ENCODE results near the gene ARMH2. TPM values are rescaled to one million over a fixed set of nuclear protein-coding genes. Genes with fewer than 3 reads are reported as not detected.

ARMH2 gene
- polyA plus RNA-seq, 4 donors, result 0.09 TPM; not detected in 3

DNA sequence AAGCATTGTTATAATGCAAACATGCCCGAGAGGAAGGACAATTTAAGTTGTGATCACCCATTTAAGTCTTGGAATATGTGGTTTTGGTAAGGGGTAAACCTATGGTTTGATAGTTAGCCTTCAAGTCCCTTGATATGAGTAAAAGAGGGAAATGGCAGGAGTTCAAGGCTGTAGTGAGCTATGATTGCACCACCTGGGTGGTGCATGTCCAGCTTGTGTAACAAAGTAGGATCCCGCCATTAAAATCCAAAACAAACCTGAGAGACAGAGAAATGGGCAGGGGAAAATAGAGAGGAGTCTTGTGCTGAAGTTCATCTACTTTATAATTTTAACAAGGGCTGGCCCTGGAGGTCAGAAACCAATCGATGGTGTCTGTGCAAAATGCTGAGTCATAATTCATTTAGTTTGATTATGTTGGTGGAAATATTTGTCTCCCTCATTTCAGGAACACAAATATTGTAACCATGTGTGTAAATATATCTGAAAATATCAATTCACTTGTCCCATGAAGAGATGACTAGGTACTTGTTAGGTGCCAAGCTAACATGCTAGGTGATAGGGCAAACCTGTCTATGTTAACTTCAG lies 23.2 kb upstream of the ARMH2 start:
- no peak for DNase-seq (ENCODE audit: low read depth in 4 of 4, low spot score in 3 of 4)

DNA sequence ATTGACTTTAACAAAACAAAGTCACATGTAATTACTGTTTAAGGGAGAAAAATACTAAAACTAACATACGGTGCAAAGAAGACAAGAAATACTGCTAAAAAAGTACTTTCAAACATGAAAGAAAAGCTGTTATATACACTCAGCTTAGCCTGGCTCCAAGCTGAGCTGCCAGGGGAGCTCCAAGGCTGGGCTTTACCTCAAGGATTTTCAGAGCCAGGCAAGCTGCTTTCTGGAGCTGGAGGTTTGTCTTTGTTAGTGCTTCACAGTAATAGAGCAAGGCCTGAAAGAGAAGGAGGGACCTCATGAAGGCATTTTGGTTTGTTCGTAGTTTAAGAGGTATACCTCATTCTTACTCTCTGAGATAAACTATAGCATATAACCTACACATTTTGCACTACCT lies 19.6 kb upstream of the ARMH2 start:
- no peak for DNase-seq (ENCODE audit: low read depth in 4 of 4, low spot score in 3 of 4)

DNA sequence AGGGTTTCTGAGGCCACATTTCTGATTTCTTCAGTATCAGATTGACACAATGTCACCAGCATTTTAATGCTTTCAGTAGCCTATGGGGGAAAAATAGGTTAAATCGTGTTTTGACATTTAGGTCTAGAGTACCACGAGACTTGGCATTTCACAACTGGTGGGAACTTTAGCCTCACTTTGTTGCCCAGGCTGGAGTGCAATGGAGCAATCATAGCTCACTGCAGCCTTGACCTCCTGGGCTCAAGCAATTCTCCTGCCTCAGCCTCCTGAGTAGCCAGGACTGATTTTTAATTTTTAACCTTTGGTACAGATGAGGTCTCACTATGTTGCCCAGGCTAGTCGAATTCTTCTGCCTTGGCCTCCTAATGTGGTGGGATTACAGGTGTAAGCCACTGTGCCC lies 11.0 kb upstream of the ARMH2 start:
- no peak for DNase-seq (ENCODE audit: low read depth in 4 of 4, low spot score in 3 of 4)

DNA sequence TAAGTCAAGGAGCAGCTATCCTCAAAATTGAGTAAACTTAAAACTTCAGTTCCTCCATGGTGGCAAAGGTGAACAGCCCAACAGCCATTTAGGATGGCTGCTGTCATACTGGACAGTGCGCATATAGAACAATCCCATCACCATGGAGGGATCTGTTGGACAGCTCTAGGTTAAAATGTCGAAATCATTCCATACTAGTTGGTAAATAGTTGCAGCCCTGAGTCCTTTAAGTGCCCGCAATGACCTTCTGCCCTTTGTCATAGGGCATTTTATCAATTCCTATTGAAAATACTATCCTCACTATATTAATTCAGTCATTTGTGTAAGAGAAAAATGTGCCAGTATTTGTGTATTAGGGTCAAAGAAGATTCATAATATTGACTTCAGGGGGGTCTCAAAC lies 8.9 kb upstream of the ARMH2 start:
- no peak for DNase-seq (ENCODE audit: low read depth in 4 of 4, low spot score in 3 of 4)

DNA sequence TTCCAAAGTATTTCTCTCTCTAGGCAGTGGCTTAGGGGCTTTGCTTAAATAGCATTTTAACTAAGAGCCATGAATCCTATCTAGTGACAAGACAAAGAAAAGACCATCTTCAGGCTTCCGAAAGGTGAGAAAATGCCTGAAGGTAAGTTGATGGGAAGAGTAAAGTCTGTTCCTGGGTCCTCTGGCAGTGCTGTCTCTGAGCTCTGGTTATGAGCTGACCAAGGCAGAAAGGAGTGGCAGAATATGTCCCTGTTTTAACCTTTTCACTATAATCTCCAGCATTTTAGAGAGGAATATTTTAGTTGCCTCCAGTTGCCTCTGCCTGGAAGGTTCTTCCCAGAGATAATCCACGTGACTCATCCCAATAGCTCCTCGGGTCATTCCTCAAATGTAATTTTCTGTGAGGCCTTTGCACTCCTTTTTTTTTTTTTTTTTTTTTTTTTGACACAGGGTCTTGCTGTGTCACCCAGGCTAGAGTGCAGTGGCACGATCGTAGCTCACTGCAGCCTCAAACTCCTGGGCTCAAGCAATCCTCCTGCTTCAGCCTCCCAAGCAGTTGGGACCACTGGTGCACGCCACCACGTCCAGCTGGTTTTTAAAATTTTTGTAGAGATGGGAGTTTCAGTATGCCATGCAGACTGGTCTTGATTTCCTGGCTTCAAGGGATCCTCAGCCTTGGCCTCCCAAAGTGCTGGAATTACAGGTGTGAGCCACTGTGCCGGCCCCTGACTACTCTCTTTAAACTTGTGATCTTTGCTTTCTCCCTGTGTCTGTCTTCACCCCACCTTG lies 3.7 kb upstream of the ARMH2 start:
- DNase-seq (ENCODE audit: low read depth in 4 of 4, low spot score in 3 of 4), result no peak

DNA sequence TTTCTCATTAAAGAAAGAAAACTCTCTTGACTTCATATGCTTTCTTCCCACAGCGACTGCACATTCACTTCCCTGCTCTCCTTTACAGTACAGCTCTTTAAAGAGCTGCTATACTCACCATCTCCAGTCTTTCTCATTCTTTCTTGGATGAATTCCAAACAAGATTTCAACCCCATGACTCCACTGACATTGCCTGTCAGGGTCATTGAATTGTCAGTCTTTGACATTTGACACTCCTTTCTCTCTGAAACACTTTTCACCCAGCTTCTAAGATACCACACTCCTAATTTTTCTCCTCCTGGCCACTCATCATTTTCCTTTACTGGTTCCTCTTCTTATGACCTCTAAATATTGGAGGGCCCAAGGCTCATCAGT lies 811 bp upstream of the ARMH2 start:
- DNase-seq (ENCODE audit: low read depth in 4 of 4, low spot score in 3 of 4), result no peak

DNA sequence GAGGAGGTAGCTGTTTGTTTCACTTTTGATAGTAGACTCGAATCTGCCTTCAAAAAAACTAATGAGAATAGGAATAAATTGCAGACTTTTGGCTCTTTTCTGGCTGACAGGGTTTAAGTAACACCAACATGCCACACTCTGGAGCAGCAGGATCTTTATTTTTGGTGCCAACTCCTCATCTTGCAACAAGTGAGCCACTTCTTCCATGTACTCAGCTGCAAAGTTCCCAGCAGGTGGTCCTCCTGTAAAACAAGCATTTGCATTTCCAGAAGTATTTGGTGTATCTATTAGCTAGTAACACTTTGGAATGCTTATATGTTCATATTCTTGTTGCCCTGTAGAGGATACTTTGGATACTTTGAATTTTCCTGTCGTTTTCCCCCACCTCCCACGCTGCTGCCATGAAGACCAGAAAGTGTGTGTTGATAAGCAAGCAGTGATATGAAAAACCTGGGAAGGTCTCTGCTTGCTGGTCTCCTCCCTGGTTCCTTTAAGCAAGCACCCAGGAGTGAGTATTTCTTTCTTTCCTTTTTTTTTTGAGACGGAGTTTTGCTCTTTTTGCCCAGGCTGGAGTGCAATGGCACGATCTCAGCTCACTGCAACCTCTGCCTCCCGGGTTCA lies 1.0 kb downstream of the ARMH2 start:
- DNase-seq (ENCODE audit: low read depth in 4 of 4, low spot score in 3 of 4), result no peak

DNA sequence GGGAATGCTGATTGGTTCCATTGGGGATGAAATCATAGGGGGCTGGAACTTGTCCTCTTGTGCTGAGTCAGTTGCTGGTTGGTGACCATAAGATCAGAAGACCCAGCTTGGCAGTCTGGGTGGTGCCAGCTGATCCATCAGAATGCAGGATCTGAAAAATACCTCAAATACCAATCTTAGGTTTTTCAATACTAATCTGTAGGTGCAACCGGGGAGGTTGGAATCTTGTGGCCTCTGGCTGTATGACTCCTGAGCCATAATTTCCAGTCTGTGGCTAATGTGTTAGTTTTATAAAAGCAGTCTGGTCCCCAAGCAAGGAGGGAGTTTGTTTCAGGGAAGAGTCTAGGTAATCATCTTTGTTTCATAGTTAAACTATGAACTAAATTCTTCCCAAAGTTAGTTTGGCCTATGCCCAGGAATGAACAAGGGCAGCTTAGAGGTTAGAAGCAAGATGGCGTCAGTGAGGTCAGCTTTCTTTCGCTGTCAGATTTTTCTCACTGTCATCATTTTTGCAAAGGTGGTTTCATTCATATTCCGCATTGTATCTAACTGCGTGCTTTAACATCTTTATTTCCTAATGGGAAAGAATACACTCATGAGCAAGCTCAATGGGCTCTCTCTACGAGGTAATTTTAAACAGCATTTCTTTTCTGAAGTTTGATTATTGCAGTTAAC lies 2.0 kb downstream of the ARMH2 start:
- DNase-seq (ENCODE audit: low read depth in 4 of 4, low spot score in 3 of 4), result no peak

DNA sequence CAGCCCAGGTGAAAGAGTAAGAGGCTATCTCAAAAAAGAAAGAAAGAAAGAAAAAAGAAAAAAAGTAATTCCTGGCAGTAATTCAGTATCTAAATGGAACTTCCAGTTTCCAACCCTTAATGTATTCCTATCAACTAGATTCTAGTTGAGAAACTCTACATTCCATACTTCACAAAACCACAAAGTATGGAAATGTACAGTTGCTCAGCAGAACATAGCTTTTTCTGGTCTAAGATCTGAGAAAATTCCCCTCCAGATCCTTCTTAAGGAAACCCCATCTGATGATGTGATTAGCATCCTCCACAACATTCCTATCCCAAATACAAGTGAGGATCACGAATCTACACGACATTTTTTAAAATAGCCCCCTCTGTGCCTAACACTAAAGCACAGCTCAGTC lies 3.6 kb downstream of the ARMH2 start:
- no peak for DNase-seq (ENCODE audit: low read depth in 4 of 4, low spot score in 3 of 4)

DNA sequence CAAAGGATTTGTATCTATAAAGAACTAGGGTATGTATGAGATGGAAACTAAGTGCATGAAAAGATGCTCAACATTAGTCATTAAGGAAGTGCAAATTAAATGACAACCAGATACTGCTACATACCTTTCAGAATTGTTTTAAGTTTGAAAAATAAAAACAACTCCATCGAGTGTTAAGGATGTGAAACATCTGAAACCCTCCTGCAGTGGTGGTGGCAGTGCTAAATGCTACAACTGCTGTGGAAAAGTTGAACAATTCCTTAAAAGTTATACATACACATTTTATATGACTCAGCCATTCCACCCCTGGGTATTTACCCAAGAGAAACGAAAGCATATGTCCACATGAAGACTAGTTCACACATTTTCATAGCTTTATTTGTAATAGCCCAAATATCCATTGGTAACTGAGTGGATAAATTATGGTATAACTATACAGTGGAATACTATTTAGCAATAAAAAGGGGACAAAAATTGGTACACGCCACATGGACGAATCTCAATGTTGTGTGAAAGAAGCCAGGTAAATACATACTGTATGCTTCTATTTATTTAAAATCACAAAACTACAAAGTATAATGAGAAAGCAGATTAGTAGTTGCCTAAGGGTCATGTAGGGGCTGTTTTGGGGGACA lies 10.6 kb downstream of the ARMH2 start:
- DNase-seq (ENCODE audit: low read depth in 4 of 4, low spot score in 3 of 4), result no peak

DNA sequence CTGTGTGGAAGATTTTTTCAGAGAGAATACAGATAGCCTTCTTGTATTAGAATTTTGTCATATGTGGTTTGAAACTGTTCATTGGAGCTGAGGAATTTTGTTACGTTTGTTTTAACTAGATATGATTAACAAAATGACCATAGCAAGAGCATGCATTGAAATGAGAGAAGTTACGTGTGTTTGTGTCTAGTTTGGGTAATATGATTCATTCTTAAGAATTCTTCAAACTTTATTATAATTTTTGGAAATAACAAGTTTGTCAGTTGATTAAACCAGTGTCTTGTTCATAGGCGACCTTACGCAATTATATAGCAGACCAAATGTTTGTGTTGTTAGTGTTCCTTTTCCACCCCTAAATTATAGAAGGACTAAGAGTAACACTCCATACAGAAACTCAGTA lies 18.5 kb downstream of the ARMH2 start:
- DNase-seq (ENCODE audit: low read depth in 4 of 4, low spot score in 3 of 4), result no peak

DNA sequence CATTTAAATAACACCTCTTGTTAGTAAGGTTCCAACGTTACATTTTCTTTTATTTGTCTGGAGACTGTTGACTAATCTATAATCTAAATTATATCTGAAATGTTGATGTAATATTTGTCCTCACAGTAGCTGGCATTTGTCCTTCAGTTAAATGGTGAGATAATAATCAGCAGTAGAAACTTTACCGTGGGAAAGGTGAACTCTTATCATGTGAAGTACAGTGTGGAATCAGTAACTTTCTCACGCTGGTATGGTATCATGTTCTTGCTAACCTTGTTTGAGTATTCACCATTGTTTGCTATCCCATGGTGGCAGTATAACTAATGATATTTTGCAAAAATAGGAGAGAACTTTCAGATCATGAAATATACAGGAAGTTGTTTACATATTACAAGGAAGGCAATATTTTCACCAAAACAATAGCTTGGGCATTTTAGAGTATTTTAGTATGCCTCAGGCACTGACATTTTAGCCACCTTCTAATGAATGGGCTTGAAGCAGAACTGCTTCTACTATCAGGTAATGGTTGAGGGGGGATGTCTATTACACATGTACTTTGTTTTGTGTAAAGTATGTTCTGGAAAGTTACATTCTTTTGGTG lies 19.2 kb downstream of the ARMH2 start:
- no peak for DNase-seq (ENCODE audit: low read depth in 4 of 4, low spot score in 3 of 4)

DNA sequence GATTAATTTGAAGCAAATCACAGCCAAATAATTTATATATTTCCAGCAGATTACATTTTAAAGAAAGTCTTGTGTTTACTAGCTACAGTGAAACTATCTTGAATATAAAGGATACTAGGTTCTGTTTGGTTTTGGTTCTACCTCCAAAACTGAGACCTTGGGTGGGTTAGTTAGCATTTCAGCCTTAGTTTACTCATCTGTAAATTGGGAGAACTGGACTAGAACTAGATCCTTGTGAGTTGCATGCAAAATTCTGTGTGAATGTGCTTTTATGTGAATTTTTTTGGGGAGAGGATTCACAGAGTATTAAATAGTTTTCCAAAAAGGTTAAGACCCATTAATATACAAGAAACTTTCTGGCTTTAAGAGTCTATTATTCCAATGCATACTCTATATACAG lies 19.8 kb downstream of the ARMH2 start:
- no peak for DNase-seq (ENCODE audit: low read depth in 4 of 4, low spot score in 3 of 4)

DNA sequence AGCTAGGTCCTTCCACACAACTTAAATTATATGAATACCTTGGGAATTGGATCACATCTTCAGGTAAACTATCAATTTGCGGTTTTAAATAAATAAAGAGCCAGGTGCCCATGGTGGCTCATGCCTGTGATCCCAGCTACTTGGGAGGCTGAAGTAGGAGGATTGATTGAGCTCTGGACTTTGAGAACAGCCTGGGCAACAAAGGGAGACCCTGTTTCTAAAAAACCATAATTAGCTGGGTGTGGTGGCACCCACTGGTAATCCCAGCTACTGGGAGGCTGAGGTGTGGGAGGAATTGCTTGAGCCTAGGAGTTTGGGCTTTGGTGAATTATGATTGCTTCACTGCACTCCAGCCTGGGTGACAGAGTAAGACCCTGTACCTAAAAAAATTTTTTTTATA lies 20.6 kb downstream of the ARMH2 start:
- no peak for DNase-seq (ENCODE audit: low read depth in 4 of 4, low spot score in 3 of 4)

DNA sequence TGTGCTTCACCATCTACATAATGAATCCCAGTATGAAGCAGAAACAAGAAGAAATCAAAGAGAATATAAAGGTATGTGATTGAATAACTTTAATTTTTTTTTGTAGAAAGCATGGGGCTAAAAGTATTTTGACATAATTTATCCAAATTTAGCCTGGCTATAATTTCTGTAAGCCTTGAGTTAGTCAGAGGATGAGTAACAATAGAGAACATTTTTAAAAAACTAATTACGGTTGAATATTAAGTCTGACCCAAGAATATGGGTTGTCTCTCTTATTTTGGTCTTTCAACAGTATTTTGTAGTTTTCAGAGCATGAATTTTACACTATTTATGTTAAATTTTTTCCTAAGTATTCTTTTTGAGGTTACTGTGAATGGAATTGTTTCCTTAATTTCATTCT lies 21.5 kb downstream of the ARMH2 start:
- DNase-seq (ENCODE audit: low read depth in 4 of 4, low spot score in 3 of 4), result no peak

DNA sequence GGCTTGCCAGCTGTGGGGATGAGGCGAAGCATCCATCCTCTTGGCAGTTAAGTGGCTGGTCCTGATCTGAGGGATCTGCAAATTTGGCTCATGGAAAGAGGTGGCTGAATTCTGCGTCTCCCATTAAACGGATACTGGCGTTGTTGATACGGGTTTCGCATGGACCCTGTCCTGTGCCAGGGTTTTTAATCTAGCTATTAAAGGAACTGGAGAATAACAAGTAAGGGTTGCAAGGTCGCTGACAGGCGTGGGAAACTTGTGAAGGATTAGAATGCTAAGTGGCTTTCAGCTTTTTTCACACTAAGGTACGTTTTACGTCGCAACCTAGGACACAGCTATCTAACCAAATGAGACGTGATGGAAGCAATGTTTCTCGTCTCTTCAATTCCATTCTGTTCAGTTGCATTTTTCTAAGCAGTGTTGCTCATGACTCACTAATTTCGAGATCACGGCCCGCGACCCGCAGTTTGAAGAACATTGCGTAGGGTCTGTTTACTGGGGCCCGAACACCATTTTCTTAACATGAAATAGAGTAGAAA lies 23.1 kb downstream of the ARMH2 start:
- DNase-seq (ENCODE audit: low read depth in 4 of 4, low spot score in 3 of 4), result no peak

DNA sequence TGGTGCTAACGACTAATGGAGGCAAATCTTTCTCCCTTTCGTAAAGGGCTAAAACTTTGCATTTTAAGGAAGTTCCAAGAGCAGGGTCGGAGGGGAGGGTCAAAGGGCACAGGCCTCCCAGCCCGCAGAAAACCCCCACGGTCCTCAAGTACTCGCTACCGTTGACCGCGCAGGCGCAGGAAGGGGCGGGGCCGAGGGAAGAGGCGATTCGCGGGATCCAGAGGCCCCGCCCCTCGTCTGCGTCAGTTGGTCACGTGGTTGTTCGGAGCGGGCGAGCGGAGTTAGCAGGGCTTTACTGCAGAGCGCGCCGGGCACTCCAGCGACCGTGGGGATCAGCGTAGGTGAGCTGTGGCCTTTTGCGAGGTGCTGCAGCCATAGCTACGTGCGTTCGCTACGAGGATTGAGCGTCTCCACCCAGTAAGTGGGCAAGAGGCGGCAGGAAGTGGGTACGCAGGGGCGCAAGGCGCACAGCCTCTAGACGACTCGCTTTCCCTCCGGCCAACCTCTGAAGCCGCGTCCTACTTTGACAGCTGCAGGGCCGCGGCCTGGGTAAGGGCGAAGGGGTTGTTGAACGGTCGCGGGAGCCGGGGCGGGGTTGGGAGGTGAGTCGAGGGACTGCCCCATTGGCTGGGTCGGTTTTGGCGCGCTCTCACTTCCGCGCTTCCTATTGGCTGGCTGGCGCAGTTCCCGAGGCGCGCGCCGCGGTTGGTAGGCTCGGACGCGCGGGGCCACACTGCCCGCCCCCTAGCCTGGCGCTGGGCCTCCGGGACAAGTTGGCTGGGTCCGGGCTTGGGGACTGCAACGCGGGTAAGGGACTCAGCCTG lies 23.8 kb downstream of the ARMH2 start, which contains the start of gene GMNN:
TSS of gene GMNN (plus strand) at position 242 of the 824 bp plus-strand sequence. CDS start 2,310 bp downstream, outside the sequence.
- DNase-seq (ENCODE audit: low read depth in 4 of 4, low spot score in 3 of 4), result peak; percentile 92 to 96 (median 94)

DNA sequence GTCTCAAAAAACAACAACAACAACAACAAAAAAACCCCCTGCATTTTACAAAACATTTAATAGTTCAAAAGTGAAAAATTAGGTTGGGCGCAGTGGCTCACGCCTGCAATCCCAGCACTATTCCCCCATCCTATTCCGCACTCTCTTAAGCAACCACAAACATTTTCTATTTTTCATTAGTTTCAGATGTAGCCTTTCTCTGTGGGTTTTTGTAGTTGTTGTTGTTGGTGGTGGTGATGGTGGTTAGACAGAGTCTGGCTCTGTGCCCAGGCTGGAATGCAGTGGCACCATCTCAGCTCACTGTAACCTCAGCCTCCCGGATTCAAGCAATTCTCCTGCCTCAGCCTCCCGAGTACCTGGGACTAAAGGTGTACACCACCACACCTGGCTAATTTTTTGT lies 30.4 kb downstream of the ARMH2 start:
- no peak for DNase-seq (ENCODE audit: low read depth in 4 of 4, low spot score in 3 of 4)

DNA sequence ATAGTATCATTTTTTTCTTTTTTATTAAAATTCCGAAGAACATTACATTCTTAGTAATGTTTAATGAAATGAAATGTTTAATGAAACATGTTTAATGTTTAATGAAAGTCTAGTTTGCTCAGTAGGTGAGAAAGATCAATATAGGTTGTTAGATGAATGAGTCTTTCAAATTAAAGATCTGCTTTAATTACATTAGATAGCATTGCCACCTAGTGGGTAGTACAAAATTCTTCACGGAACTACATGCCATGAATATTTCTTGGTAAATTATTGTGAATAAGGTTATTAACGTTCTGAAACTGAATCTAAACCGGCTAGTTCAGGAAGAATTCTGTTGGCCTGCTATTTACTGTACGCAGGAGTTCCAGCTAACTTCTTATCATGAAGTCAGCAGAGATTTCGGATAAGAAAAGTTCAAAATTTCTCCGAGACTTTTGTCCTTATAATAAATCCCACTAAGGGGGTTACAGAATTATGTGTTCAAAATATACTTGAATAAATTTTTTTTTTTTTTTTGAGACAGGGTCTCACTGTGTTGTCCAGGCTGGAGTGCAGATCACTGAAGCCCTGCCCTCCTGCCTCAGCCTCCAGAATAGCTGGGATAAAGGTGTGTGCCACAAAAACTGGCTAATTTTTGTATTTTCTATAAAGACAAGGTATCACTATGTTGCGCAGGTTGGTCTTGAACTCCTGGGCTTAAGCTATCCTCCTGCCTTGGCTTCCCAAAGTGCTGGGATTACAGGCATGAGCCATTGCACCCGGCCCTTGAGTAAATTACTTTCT lies 31.8 kb downstream of the ARMH2 start:
- DNase-seq (ENCODE audit: low read depth in 4 of 4, low spot score in 3 of 4), result no peak
